ENCODE data around the gene TEAD3. TPM values are rescaled to one million over a fixed set of nuclear protein-coding genes. Genes with fewer than 3 reads are reported as not detected.

The TEAD3 gene
- total RNA-seq, 2 donors from 2014 or later, result 25.5 to 32.1 TPM

DNA sequence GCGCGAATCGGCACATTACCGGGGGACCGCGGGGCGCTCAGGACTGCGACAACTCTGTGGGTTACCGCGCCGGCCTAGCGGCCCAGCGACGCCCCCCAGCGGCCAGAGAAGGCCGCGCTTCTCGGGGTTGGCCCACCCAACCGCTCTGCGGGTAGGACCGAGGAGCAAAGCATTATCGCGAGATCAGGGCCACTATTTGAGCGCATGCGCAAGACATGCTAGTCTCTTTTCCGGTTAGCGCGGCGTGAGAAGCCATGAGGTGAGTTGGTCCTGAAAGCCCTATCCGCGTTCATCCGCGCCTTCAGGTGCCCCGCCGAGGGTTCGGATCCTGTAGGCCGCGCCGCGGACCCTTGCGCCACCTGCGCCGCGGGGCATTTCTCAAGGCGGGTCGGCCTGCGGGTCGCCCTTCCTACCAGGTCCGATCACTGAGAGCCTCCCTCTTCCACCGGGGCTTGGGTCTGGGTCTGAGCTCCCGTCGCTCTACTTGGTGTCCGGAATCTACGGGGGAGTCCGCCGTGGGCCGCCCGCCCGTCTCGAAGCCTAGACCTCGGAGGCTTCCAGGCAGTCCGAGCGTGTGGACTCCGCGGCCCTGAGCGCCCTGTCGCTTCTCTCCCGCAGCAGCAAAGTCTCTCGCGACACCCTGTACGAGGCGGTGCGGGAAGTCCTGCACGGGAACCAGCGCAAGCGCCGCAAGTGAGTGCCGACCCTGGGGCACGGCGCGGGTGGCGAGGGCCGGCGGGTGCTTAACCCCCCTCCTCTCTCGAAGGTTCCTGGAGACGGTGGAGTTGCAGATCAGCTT lies 28.5 kb downstream of the TEAD3 start, which contains the start of gene RPL10A:
Gene RPL10A (plus strand): TSS at position 221 of the 799 bp plus-strand sequence. CDS start 34 bp downstream, at position 255.
- peak; percentile 81 for ATAC-seq
- intact Hi-C loops (cut with DNase I, micrococcal nuclease), result no loop called here
- peak; percentile 95 to 96 for DNase-seq

DNA sequence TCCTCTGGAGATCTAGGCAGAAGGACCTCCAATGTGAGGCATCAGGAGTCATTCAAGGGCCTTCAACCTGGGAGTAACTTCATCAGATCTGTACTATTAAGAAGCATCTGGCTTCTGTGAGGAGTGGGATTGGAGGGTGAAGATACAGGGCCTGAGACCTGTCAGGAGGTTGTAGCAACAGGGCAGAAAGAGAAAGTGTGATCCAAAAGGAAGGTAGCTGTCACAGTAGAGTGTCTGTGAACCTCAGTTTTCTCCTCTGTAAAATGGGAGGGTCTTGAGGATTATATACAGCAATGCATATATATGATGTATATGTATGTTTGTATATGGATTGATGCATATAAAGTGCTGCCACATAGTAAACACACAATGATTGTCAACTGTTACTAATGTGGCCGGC lies 31.2 kb downstream of the TEAD3 start:
- no peak for DNase-seq
- intact Hi-C loops (cut with DNase I, micrococcal nuclease), result no loop called here
- ATAC-seq, result no peak

DNA sequence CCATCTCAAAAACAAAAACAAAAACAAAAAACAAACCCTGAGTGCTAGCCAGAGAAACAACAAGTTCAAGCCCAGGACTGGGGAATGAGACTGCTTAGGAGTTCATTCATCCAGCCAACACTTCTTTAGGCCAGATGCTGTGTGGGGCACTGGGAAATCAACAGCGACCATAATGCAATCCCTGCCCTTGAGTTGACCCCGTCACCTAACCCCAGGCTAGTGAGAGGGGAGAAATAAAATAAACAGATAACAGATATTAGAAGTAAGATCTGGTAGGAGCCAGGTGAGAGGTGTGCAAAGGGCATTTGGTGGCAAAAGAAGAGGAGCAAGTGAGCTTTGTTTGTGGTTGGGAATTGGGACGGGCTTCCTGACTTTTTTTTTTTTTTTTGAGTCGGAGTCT lies 33.6 kb downstream of the TEAD3 start:
- no peak for ATAC-seq
- intact Hi-C loops (cut with DNase I, micrococcal nuclease), result no loop called here
- no peak for DNase-seq

GRCh38 chr6:35461270-35461669 lies 35.6 kb downstream of the TEAD3 start:
- no peak for DNase-seq
- intact Hi-C loops (cut with DNase I, micrococcal nuclease), result no loop called here
- ATAC-seq, result no peak

DNA sequence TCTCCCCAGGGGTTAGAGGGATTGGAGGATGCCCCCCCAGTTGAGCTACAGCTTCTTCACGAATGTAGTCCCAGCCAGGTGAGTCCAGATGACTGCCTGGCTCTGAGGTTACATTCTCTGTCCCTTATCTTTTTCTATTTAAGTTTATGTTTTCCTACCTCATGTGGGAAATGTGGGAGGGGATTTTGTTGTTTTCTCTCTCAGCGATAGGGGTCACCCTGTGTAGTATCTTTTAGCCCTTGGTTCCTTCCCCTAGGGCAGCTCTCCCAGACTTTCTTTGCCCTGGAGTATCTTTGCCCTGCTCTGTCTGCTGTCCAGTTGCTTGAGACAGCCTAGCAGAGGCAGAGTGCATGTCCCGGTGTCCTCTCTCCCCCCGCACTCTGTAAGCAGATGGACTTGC lies 39.0 kb downstream of the TEAD3 start:
- ATAC-seq (no peak), DNase-seq (no peak)
- intact Hi-C loops (cut with DNase I, micrococcal nuclease), result no loop called here

GRCh38 chr6:35454391-35455110 lies 42.3 kb downstream of the TEAD3 start:
- ATAC-seq, result no peak
- no peak for DNase-seq
- intact Hi-C loops (cut with DNase I, micrococcal nuclease), result no loop called here

DNA sequence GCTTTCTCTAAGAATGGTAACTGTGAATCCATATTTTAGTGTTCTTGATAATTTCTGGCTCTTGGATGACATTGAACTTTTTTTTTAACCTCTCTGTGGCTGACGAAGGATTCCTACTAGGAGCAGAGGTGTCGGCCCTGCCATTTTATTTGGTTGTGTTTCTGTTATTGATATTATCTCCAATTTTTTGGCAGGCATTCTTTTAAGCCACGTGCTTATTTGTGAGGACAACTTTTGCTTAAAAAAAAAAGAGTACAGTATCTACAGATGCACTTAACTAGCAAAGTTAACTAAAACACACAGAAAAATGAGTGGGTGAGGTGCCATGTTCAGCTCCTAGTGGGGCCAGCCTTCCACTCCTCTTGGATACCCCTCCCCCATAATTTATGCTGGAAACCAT lies 43.6 kb downstream of the TEAD3 start:
- intact Hi-C loops (cut with DNase I, micrococcal nuclease), result no loop called here
- DNase-seq (no peak), ATAC-seq (no peak)

GRCh38 chr6:35452183-35453090 lies 44.4 kb downstream of the TEAD3 start, which contains the start of gene FANCE:
TSS of gene FANCE (plus strand) at chr6:35452338. CDS start at chr6:35452546, 208 bp downstream.
- peak; percentile 91 to 98 for DNase-seq
- intact Hi-C loops (cut with DNase I, micrococcal nuclease), result no loop called here
- ATAC-seq, result peak; percentile 97

GRCh38 chr6:35451354-35452182 lies 45.3 kb downstream of the TEAD3 start:
- DNase-seq (peak in 1 of 2 donors; percentile 43), ATAC-seq (no peak)
- intact Hi-C loops (cut with DNase I, micrococcal nuclease), result no loop called here

- ATAC-seq, result peak; percentile 45
- DNase-seq, result peak in 1 of 2 donors; percentile 31
- intact Hi-C loops (cut with DNase I, micrococcal nuclease), result loop anchor here in 1 of 2 donors (1.0 kb wide), 1 partner anchor 107 kb away; the partner anchor contains the start of gene PPARD
Measured at GRCh38 chr6:35449287-35449881, 47.5 kb downstream of the TEAD3 start.

DNA sequence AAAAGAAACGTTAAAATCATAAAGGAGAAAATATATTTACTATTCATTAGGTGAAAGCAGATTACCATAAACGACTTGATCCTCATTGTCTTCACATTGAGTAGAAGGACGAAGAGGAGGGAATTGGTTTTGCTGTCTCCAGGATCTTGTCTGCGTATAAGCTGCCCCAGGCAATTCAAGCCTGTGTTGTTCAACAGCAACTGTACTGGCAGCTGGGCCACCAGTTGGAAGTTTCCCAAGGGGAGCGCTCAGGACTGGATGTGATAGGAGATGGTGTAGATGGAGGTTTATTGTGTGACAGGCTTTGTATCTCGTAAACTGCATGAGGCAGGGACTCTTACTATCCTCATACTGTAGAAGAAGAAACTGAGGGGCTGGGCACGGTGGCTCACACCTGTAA lies 48.7 kb downstream of the TEAD3 start:
- ATAC-seq (no peak), DNase-seq (no peak)
- intact Hi-C loops (cut with DNase I, micrococcal nuclease), result no loop called here

DNA sequence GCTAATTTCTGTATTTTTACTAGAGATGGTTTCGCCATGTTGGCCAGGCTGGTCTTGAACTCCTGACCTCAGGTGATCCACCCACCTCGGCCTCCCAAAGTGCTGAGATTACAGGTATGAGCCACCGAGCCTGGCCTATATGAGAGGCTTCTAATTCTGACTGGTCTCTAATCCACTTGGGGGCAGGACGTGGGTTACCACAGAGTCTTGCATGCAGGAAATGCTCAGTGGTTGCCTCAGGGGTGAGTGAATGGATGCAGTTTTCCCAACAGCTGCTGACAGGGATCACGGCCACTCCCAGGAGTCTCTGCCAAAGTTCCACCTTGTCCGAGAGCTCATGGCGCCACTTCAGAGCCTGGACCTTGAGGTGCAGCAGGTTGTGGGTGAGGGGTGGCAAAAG lies 51.2 kb downstream of the TEAD3 start:
- DNase-seq, result no peak
- intact Hi-C loops (cut with DNase I, micrococcal nuclease), result no loop called here
- no peak for ATAC-seq

GRCh38 chr6:35443341-35444030 lies 53.4 kb downstream of the TEAD3 start:
- no peak for DNase-seq
- intact Hi-C loops (cut with DNase I, micrococcal nuclease), result no loop called here

GRCh38 chr6:35442693-35443092 lies 54.2 kb downstream of the TEAD3 start:
- DNase-seq (no peak), ATAC-seq (no peak)
- intact Hi-C loops (cut with DNase I, micrococcal nuclease), result no loop called here

More at GRCh38 chr6:35443341-35444030, 53.4 kb downstream of the TEAD3 start:
- no peak for ATAC-seq

- ATAC-seq, result no peak
- no peak for DNase-seq
- intact Hi-C loops (cut with DNase I, micrococcal nuclease), result no loop called here
Measured at GRCh38 chr6:35441642-35442041, 55.2 kb downstream of the TEAD3 start.

DNA sequence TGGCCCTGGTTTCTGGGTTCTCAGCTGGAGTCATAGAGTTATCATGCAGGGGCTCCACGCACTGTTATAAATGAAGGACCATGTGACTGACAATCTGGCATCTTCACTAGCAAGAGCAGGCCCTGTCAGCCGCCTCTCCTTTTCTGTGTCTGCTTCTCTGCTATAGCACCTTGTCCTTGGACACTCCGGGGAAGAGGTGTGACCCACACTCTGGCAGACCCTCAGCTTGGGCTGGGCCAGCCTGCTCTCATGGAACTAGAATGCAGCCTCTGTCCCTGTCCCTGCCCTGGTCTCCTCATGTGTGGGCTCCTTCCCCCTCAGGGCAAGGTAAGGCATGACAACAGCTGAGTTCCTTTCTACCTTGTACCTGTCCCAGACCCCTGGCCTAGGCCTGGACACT lies 55.7 kb downstream of the TEAD3 start:
- no peak for ATAC-seq
- no peak for DNase-seq
- intact Hi-C loops (cut with DNase I, micrococcal nuclease), result no loop called here

- intact Hi-C loops (cut with DNase I, micrococcal nuclease), result loop anchor here in 1 of 2 donors (10.0 kb wide), 1 partner anchor 95 kb away; the partner anchor contains the start of gene PPARD
- DNase-seq (no peak), ATAC-seq (no peak)
Measured at GRCh38 chr6:35439308-35439707, 57.6 kb downstream of the TEAD3 start.
